PC-3 (cell line): Measurements from ENCODE around the gene WDR88. TPM values are rescaled to one million over a fixed set of nuclear protein-coding genes. Genes with fewer than 3 reads are reported as not detected.

ENCODE experiments used
- ATAC-seq: fragments of 200-7000 bp; cut with Tn5 transposase; 2 replicates; pipeline ENCODE4 v1.9.1; 2020; ENCODE audit warnings: mild to moderate bottlenecking, moderate library complexity
- BruUV-seq: library from RNA; stranded (reverse); fragments of 400-500 nt; replicated peaks from 2 replicates; lab custom pipeline; 2021; lab: Mats Ljungman, UMichigan
- CTCF ChIA-PET: fragments of 300-600 bp; sonication (Branson Sonifier 250); formaldehyde crosslinking; loops from one replicate; lab custom pipeline; 2022; ENCODE audit warnings: antibody characterized with exemption; lab: Charles Lee
- POLR2A ChIA-PET: fragments of 300-600 bp; sonication (Branson Sonifier 250); formaldehyde crosslinking; loops from one replicate; lab custom pipeline; 2022; ENCODE audit warnings: antibody characterized with exemption; ENCODE audit not compliant: unreplicated experiment; lab: Charles Lee
- DNase-seq: peaks from one replicate; pipeline ENCODE4 v3.0.0-alpha.2; 2015
- H2AFZ ChIP-seq: fragments of 300-600 bp; sonication (generic); 2 replicates; pipeline ENCODE4 v1.6.0; 2016; ENCODE audit warnings: antibody characterized with exemption, low read length
- H3F3A ChIP-seq: fragments of 300-600 bp; sonication (generic); one replicate; pipeline ENCODE4 v1.6.0; 2017; ENCODE audit warnings: antibody characterized with exemption, low read length, control low read depth, mild to moderate bottlenecking; ENCODE audit not compliant: unreplicated experiment
- H3K27ac ChIP-seq: fragments of 300-600 bp; sonication (generic); 2 replicates; pipeline ENCODE4 v1.5.1; 2016; ENCODE audit warnings: mild to moderate bottlenecking, low read length
- H3K27me3 ChIP-seq: fragments of 300-600 bp; sonication (generic); 2 replicates; pipeline ENCODE4 v1.6.1; 2016; ENCODE audit warnings: low read length, mixed read lengths
- H3K36me3 ChIP-seq: fragments of 300-600 bp; sonication (generic); 2 replicates; pipeline ENCODE4 v1.6.1; 2016; ENCODE audit warnings: low read depth, mixed run types, low read length, mixed read lengths
- H3K4me1 ChIP-seq: fragments of 300-600 bp; sonication (generic); 2 replicates; pipeline ENCODE4 v1.5.1; 2016; ENCODE audit warnings: low read length; ENCODE audit not compliant: insufficient read depth
- H3K4me2 ChIP-seq: fragments of 300-600 bp; sonication (generic); 2 replicates; pipeline ENCODE4 v1.6.0; 2016; ENCODE audit warnings: low read length
- H3K4me3 ChIP-seq: fragments of 300-600 bp; sonication (generic); 2 replicates; pipeline ENCODE4 v1.5.1; 2016; ENCODE audit warnings: mild to moderate bottlenecking, low read length, mixed read lengths
- H3K79me2 ChIP-seq: fragments of 300-600 bp; sonication (generic); 2 replicates; pipeline ENCODE4 v1.6.1; 2017; ENCODE audit warnings: low read length, mixed read lengths
- H3K9ac ChIP-seq: fragments of 300-600 bp; sonication (generic); 2 replicates; pipeline ENCODE4 v1.6.0; 2016; ENCODE audit warnings: mild to moderate bottlenecking, low read length
- H3K9me2 ChIP-seq: fragments of 300-600 bp; sonication (generic); replicated peaks from 2 replicates; pipeline ENCODE4 v1.6.1; 2016; ENCODE audit warnings: mixed run types, low read length, mixed read lengths
- H3K9me3 ChIP-seq: fragments of 300-600 bp; sonication (generic); 2 replicates; pipeline ENCODE4 v1.6.1; 2016; ENCODE audit warnings: low read length, mixed read lengths
- H4K20me1 ChIP-seq: fragments of 300-600 bp; sonication (generic); 2 replicates; pipeline ENCODE4 v1.6.1; 2016; ENCODE audit warnings: low read length, mixed read lengths
- EZH2 ChIP-seq: fragments of 300-600 bp; sonication (generic); IDR thresholded peaks from one replicate; pipeline ENCODE4 v1.6.1; 2017; ENCODE audit warnings: antibody characterized with exemption, mild to moderate bottlenecking, low read length; ENCODE audit not compliant: unreplicated experiment
- EZH2phosphoT487 ChIP-seq: fragments of 300-600 bp; sonication (generic); IDR thresholded peaks from 2 replicates; pipeline ENCODE4 v1.6.1; 2018; ENCODE audit warnings: mild to moderate bottlenecking, antibody characterized with exemption, low read length, borderline replicate concordance
- intact Hi-C: fragments of 100-400 bp; cut with micrococcal nuclease; formaldehyde crosslinking; loops from 2 replicates; pipeline ENCODE4 v1.9.0; 2023
- total RNA-seq: library from RNA; depleted of rRNA; stranded (reverse); fragments of >200 nt; gene quantifications from 2 replicates; pipeline ENCODE4 v1.2.3, GENCODE V29; 2014
- TF ChIP-seq, protein P1 (sequence below): fragments of 300-600 bp; sonication (generic); conservative IDR thresholded peaks from 2 replicates; pipeline ENCODE4 v1.5.1; 2017; ENCODE audit warnings: antibody characterized with exemption, low read depth, mild to moderate bottlenecking, low read length

WDR88 gene
- total RNA-seq, 1 experiment from 2014 or later = not detected

DNA sequence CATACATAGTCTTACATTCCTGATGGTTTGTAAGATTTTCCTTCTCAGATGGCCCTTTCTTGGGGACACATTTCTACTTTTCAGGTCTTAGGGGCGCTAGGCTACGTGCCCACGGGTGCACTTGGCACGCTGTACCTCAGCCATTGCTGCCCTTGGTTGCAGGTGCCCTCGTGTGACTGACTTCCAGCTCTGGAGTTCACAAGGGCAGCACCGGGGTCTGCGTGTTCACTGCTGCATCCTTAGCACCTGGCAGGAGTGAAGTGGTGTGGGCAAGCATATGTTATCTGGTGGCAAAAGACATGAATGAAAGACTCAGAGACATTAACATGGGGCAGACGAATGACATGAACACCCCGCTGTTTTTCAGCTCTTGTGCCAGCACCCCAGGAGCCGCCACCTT is 13.3 kb upstream of the WDR88 start:
- peaks cover 3% of the 10 kb centered on the region; the same call in 1 of the 2 replicates for H3K36me3 ChIP-seq
- H3K4me1 ChIP-seq = no peaks in the 10 kb centered on the region
- H4K20me1 ChIP-seq = no peaks in the 10 kb centered on the region
- no peaks in the 10 kb centered on the region for H3K27me3 ChIP-seq
- H3K9ac ChIP-seq = no peak overlapping the region
- H2AFZ ChIP-seq = no peak overlapping the region
- H3K9me2 ChIP-seq = no peaks in the 10 kb centered on the region
- ATAC-seq = no peak
- no peak overlapping the region for H3K4me3 ChIP-seq
- H3K79me2 ChIP-seq = no peaks in the 10 kb centered on the region
- ChIA-PET CTCF (interaction anchor here (0.6 kb wide), 1 partner anchor 86 kb away, joined by 3 read pairs; no protein-coding TSS in a partner anchor), POLR2A (no interaction called here)
- no peak for DNase-seq
- intact Hi-C loops = loop anchor here (1.0 kb wide), 1 partner anchor 142 kb away; no protein-coding TSS in a partner anchor
- no peak overlapping the region for H3K4me2 ChIP-seq
- H3K27ac ChIP-seq = no peak overlapping the region
- BruUV-seq = no TSS peak
- TF ChIP-seq EZH2 (no peak), EZH2phosphoT487 (no peak)
- TF ChIP-seq, protein P1, sequence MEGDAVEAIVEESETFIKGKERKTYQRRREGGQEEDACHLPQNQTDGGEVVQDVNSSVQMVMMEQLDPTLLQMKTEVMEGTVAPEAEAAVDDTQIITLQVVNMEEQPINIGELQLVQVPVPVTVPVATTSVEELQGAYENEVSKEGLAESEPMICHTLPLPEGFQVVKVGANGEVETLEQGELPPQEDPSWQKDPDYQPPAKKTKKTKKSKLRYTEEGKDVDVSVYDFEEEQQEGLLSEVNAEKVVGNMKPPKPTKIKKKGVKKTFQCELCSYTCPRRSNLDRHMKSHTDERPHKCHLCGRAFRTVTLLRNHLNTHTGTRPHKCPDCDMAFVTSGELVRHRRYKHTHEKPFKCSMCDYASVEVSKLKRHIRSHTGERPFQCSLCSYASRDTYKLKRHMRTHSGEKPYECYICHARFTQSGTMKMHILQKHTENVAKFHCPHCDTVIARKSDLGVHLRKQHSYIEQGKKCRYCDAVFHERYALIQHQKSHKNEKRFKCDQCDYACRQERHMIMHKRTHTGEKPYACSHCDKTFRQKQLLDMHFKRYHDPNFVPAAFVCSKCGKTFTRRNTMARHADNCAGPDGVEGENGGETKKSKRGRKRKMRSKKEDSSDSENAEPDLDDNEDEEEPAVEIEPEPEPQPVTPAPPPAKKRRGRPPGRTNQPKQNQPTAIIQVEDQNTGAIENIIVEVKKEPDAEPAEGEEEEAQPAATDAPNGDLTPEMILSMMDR = no peak
- H3F3A ChIP-seq = no peaks in the 10 kb centered on the region
- no peaks in the 10 kb centered on the region for H3K9me3 ChIP-seq

DNA sequence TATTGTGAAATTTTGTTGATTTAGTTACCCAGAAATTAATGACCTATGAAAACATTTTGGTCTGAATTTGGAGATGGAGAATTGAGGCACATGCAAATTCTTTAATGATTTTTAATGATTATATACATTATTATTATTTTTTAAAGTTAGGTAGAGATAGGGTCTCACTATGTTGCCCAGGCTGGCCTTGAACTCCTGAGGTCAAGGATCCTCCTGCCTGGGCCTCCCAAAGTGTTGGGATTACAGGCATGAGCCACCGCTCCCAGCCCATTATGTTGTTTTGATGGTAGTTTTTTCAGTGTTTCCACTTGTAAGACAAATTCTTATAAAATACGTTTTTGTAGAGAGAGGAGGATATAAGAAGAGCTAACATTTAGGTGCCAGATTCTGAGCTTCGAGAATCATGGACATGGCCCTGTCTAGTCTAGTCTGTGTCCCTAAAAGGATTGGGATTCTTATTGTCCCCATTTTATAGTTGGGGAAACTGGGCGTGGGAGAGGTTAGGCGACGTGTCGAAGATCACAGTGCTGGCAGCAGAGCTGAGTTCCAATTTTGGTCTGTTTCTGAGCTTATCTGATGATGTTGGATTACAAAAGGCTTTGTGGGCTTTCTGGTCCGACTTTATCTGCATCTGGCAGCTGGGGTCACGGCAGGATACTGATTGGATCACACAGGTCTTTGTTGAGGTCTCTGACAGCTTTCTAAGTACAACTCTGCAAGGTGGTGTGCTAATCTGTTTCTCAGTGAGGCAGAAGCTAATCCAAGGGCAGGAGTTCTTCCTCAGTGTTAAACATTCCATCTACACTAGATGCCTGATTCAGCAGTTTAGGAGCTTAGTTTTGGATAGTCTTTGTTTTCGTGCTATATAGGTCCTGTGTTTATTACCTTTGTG is 7.5 kb upstream of the WDR88 start:
- H3F3A ChIP-seq = no peaks in the 10 kb centered on the region
- ChIA-PET CTCF (interaction anchor here (0.7 kb wide), 1 partner anchor 153 kb away, joined by 5 read pairs; the partner anchor contains the start of gene CEP89), POLR2A (no interaction called here)
- no peak overlapping the region for H3K4me3 ChIP-seq
- intact Hi-C loops = loop anchor here (10.0 kb wide), 1 partner anchor 60 kb away; no protein-coding TSS in a partner anchor
- TF ChIP-seq EZH2 (no peak), EZH2phosphoT487 (no peak)
- TF ChIP-seq, protein P1 = no peak
- H3K36me3 ChIP-seq = peaks cover 8% of the 10 kb centered on the region; the same call in 1 of the 2 replicates
- no peaks in the 10 kb centered on the region for H3K9me3 ChIP-seq
- no peak overlapping the region for H2AFZ ChIP-seq
- no peaks in the 10 kb centered on the region for H3K9me2 ChIP-seq
- no peak overlapping the region for H3K4me2 ChIP-seq
- H3K4me1 ChIP-seq = no peaks in the 10 kb centered on the region
- no peaks in the 10 kb centered on the region for H3K79me2 ChIP-seq
- no peaks in the 10 kb centered on the region for H3K27me3 ChIP-seq
- no TSS peak for BruUV-seq
- ATAC-seq = no peak
- no peaks in the 10 kb centered on the region for H4K20me1 ChIP-seq
- H3K9ac ChIP-seq = no peak overlapping the region
- H3K27ac ChIP-seq = no peak overlapping the region
- no peak for DNase-seq
